Measurements from ENCODE around the gene NAIF1.
"Not testable (repeated sequence)": the region's sequence is repeated elsewhere in the genome, so short reads cannot be mapped to it uniquely, and the experiment has no call there.

The NAIF1 gene

DNA sequence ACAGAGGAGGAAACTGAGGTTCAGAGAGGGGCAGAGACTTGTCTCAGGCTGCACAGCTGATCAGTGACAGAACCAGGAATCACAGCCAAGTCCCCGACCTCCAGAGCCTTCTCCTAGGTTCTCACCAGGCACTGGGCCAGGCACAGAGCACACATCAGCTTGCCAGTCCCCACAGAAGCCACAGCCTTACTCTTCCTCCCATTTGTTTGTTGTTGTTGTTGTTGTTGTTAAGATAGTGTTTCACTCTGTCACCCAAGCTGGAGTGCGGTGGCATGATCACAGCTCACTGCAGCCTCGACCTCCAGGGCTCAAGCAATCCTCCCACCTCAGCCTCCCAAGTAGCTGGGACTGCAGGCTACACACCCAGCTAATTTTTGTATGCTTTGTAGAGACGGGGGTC, 41.4 kb downstream of the NAIF1 start:
- no peak for DNase-seq

DNA sequence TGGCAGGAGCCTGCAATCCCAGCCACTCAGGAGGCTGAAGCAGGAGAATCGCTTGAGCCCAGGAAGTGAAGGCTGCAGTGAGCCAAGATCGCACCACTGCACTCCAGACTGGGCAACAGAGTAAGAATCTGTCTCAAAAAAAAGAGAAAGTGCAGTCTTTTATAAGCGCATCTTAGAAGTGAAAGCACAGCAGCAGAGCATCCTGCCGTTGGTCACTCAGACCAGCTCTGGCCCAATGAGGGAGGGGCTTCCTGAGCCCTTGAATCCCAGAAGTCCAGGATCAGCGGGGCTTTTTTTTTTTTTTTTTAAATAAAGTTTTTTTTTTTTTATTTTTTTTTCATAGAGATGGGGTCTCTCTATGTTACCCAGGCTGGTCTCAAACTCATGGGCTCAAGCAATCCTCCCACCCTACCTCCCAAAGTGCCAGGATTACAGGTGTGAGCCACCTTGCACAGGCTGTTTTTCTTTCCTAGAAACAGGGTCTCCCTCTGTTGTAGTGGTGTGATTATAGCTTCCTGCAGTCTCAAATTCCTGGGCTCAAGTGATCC, 42.3 kb downstream of the NAIF1 start:
- no peak for DNase-seq

DNA sequence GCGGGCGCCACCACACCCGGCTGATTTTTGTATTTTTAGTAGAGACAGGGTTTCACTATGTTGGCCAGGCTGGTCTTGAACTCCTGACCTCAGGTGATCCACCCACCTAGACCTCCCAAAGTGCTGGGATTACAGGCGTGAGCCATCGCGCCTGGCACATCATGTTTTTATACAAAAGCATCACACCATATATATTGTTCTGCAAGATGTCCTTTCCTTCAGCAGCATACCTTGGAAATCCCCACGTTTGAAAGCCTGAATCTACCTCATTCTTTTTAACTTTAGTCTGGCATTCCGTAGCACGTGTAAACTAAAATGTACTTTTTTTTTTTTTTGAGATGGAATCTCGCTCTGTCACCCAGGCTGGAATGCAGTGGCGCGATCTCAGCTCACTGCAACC, 43.4 kb downstream of the NAIF1 start:
- not testable (repeated sequence) for DNase-seq

GRCh38 chr9:128022886-128023285, 44.2 kb downstream of the NAIF1 start:
- no peak for DNase-seq

- DNase-seq: no peak
Observed at GRCh38 chr9:128021098-128021497, 46.0 kb downstream of the NAIF1 start.

- no peak for DNase-seq
Observed at GRCh38 chr9:128020692-128021091, 46.4 kb downstream of the NAIF1 start.

GRCh38 chr9:128015696-128016095, 51.4 kb downstream of the NAIF1 start:
- no peak for DNase-seq

Data from NCI-H2171 treated with DMSO at 0.1 percent for 48 hours (cell line).